Measurements from ENCODE around the gene NTHL1.

NTHL1 gene

GRCh38 chr16:2005646-2006045 lies 42.0 kb downstream of the NTHL1 start:
- Histone ChIP-seq H3K27ac (no peak overlapping the region), H3K9ac (ENCODE audit: insufficient read length) (no peak overlapping the region), H3K4me3 (no peak overlapping the region), H3K9me3 (ENCODE audit: low read depth, low read length) (no peaks in the 10 kb centered on the region), H3K36me3 (ENCODE audit: insufficient read depth, low read length) (peaks cover 36% of the 10 kb centered on the region; the same call in 1 of the 2 replicates)
- DNase-seq (ENCODE audit: low read depth, low spot score) = no peak
- no peak for TF ChIP-seq POLR2AphosphoS5 (IDR thresholded peaks at IDR 0.05; ENCODE audit: borderline replicate concordance, low read depth, low read length)
- TF ChIP-seq FOXP2 (optimal IDR thresholded peaks at IDR 0.05; ENCODE audit: control extremely low read depth, extremely low read length, insufficient read depth) = no peak
- TF ChIP-seq EZH2 (IDR thresholded peaks at IDR 0.05) = no peak

- H3K27ac ChIP-seq = no peak overlapping the region
- no peak overlapping the region for H3K4me3 ChIP-seq
- no peaks in the 10 kb centered on the region for H3K9me3 ChIP-seq (ENCODE audit: low read depth, low read length)
- DNase-seq (ENCODE audit: low read depth, low spot score) = no peak
- H3K9ac ChIP-seq (ENCODE audit: insufficient read length) = no peak overlapping the region
- no peak for TF ChIP-seq POLR2AphosphoS5 (IDR thresholded peaks at IDR 0.05; ENCODE audit: borderline replicate concordance, low read depth, low read length)
- TF ChIP-seq EZH2 (IDR thresholded peaks at IDR 0.05) = no peak
- TF ChIP-seq FOXP2 (optimal IDR thresholded peaks at IDR 0.05; ENCODE audit: control extremely low read depth, extremely low read length, insufficient read depth) = no peak
- peaks cover 42% of the 10 kb centered on the region; the same call in 1 of the 2 replicates for H3K36me3 ChIP-seq (ENCODE audit: insufficient read depth, low read length)
Measured at GRCh38 chr16:2004795-2005517, 42.7 kb downstream of the NTHL1 start.

- Histone ChIP-seq H3K36me3 (ENCODE audit: insufficient read depth, low read length) (peaks cover 51% of the 10 kb centered on the region; the same call in 1 of the 2 replicates), H3K4me3 (no peak overlapping the region), H3K9me3 (ENCODE audit: low read depth, low read length) (no peaks in the 10 kb centered on the region), H3K9ac (ENCODE audit: insufficient read length) (no peak overlapping the region), H3K27ac (no peak overlapping the region)
- TF ChIP-seq EZH2 (IDR thresholded peaks at IDR 0.05) (no peak), POLR2AphosphoS5 (IDR thresholded peaks at IDR 0.05; ENCODE audit: borderline replicate concordance, low read depth, low read length) (no peak), FOXP2 (optimal IDR thresholded peaks at IDR 0.05; ENCODE audit: control extremely low read depth, extremely low read length, insufficient read depth) (no peak)
- no peak for DNase-seq (ENCODE audit: low read depth, low spot score)
Measured at GRCh38 chr16:2003827-2004641, 43.6 kb downstream of the NTHL1 start.

- Histone ChIP-seq H3K9me3 (ENCODE audit: low read depth, low read length) (no peaks in the 10 kb centered on the region), H3K4me3 (no peak overlapping the region), H3K27ac (no peak overlapping the region), H3K36me3 (ENCODE audit: insufficient read depth, low read length) (peaks cover 55% of the 10 kb centered on the region; the same call in 1 of the 2 replicates), H3K9ac (ENCODE audit: insufficient read length) (no peak overlapping the region)
- TF ChIP-seq FOXP2 (optimal IDR thresholded peaks at IDR 0.05; ENCODE audit: control extremely low read depth, extremely low read length, insufficient read depth) (no peak), EZH2 (IDR thresholded peaks at IDR 0.05) (no peak), POLR2AphosphoS5 (IDR thresholded peaks at IDR 0.05; ENCODE audit: borderline replicate concordance, low read depth, low read length) (no peak)
- DNase-seq (ENCODE audit: low read depth, low spot score) = no peak
Measured at GRCh38 chr16:2003231-2003826, 44.3 kb downstream of the NTHL1 start.

GRCh38 chr16:2002406-2003230 lies 45.0 kb downstream of the NTHL1 start:
- Histone ChIP-seq H3K9ac (ENCODE audit: insufficient read length) (no peak overlapping the region), H3K27ac (no peak overlapping the region), H3K9me3 (ENCODE audit: low read depth, low read length) (no peaks in the 10 kb centered on the region), H3K36me3 (ENCODE audit: insufficient read depth, low read length) (peaks cover 53% of the 10 kb centered on the region; the same call in 1 of the 2 replicates), H3K4me3 (no peak overlapping the region)
- TF ChIP-seq FOXP2 (optimal IDR thresholded peaks at IDR 0.05; ENCODE audit: control extremely low read depth, extremely low read length, insufficient read depth) (no peak), EZH2 (IDR thresholded peaks at IDR 0.05) (no peak), POLR2AphosphoS5 (IDR thresholded peaks at IDR 0.05; ENCODE audit: borderline replicate concordance, low read depth, low read length) (no peak)
- DNase-seq (ENCODE audit: low read depth, low spot score) = no peak

- Histone ChIP-seq H3K27ac (no peak overlapping the region), H3K9me3 (ENCODE audit: low read depth, low read length) (no peaks in the 10 kb centered on the region), H3K9ac (ENCODE audit: insufficient read length) (no peak overlapping the region), H3K4me3 (no peak overlapping the region), H3K36me3 (ENCODE audit: insufficient read depth, low read length) (peaks cover 56% of the 10 kb centered on the region; the same call in 1 of the 2 replicates)
- TF ChIP-seq POLR2AphosphoS5 (IDR thresholded peaks at IDR 0.05; ENCODE audit: borderline replicate concordance, low read depth, low read length) (no peak), FOXP2 (optimal IDR thresholded peaks at IDR 0.05; ENCODE audit: control extremely low read depth, extremely low read length, insufficient read depth) (no peak), EZH2 (IDR thresholded peaks at IDR 0.05) (no peak)
- no peak for DNase-seq (ENCODE audit: low read depth, low spot score)
Measured at GRCh38 chr16:2001456-2002355, 45.9 kb downstream of the NTHL1 start.

GRCh38 chr16:2001035-2001434 lies 46.6 kb downstream of the NTHL1 start:
- Histone ChIP-seq H3K36me3 (ENCODE audit: insufficient read depth, low read length) (peaks cover 58% of the 10 kb centered on the region; the same call in 1 of the 2 replicates), H3K9ac (ENCODE audit: insufficient read length) (no peak overlapping the region), H3K9me3 (ENCODE audit: low read depth, low read length) (no peaks in the 10 kb centered on the region), H3K27ac (no peak overlapping the region), H3K4me3 (no peak overlapping the region)
- TF ChIP-seq EZH2 (IDR thresholded peaks at IDR 0.05) = no peak
- TF ChIP-seq FOXP2 (optimal IDR thresholded peaks at IDR 0.05; ENCODE audit: control extremely low read depth, extremely low read length, insufficient read depth) = no peak
- TF ChIP-seq POLR2AphosphoS5 (IDR thresholded peaks at IDR 0.05; ENCODE audit: borderline replicate concordance, low read depth, low read length) = no peak
- DNase-seq (ENCODE audit: low read depth, low spot score) = no peak

Data from SK-N-MC (cell line).